Osteoblast (primary cell): Measurements from ENCODE around the gene NUDT12. TPM values are rescaled to one million over a fixed set of nuclear protein-coding genes. Genes with fewer than 3 reads are reported as not detected.

Experiments used
- DNase-seq: peaks from one replicate; pipeline ENCODE4 v3.0.0; 2011; ENCODE audit warnings: low spot score, mixed read lengths; ENCODE audit not compliant: insufficient read length; ENCODE audit errors: missing footprints
- H2AFZ ChIP-seq: 2 replicates; pipeline ENCODE4 v1.6.0; 2011; ENCODE audit warnings: mild to moderate bottlenecking, low read length
- H3K27ac ChIP-seq: 2 replicates; pipeline ENCODE4 v1.5.1; 2011; ENCODE audit warnings: mild to moderate bottlenecking, low read depth, low read length, moderate library complexity
- H3K27me3 ChIP-seq: 2 replicates; pipeline ENCODE4 v1.6.0; 2012; ENCODE audit warnings: mild to moderate bottlenecking, control low read depth, inconsistent platforms, low read length, moderate library complexity; ENCODE audit not compliant: insufficient read depth
- H3K36me3 ChIP-seq: 2 replicates; pipeline ENCODE4 v1.5.1; 2011; ENCODE audit warnings: mild to moderate bottlenecking, low read length, control low read depth, moderate library complexity; ENCODE audit not compliant: insufficient read depth
- H3K4me1 ChIP-seq: 2 replicates; pipeline ENCODE4 v1.5.1; 2011; ENCODE audit warnings: mild to moderate bottlenecking, low read length, control low read depth, moderate library complexity; ENCODE audit not compliant: insufficient read depth
- H3K4me2 ChIP-seq: 2 replicates; pipeline ENCODE4 v1.6.0; 2011; ENCODE audit warnings: mild to moderate bottlenecking, low read length; ENCODE audit not compliant: insufficient read depth
- H3K4me3 ChIP-seq: fragments of 200-600 bp; sonication (generic); 3 replicates; pipeline ENCODE4 v1.5.1; 2012; ENCODE audit warnings: mild to moderate bottlenecking, low read length, inconsistent platforms; ENCODE audit not compliant: insufficient read depth
- H3K79me2 ChIP-seq: 2 replicates; pipeline ENCODE4 v1.6.0; 2012; ENCODE audit warnings: mild to moderate bottlenecking, low read length, control low read depth, inconsistent platforms; ENCODE audit not compliant: insufficient read depth
- H3K9me3 ChIP-seq: 2 replicates; pipeline ENCODE4 v1.5.1; 2011; ENCODE audit warnings: low read depth, low read length, control low read depth
- H4K20me1 ChIP-seq: 2 replicates; pipeline ENCODE4 v1.6.0; 2012; ENCODE audit warnings: mild to moderate bottlenecking, low read length, control low read depth; ENCODE audit not compliant: insufficient read depth
- total RNA-seq: library from RNA; depleted of rRNA; stranded (reverse); fragments of >200 nt; gene quantifications from 2 replicates; pipeline ENCODE4 v1.2.3, GENCODE V29; 2012
- TF ChIP-seq, protein P1 (sequence below): IDR thresholded peaks from 2 replicates; pipeline ENCODE4 v1.5.1; 2011; ENCODE audit warnings: mild to moderate bottlenecking, low read depth, low read length, moderate library complexity; ENCODE audit errors: extremely low read depth

The NUDT12 gene
- total RNA-seq, 1 donor = 16.3 TPM

DNA sequence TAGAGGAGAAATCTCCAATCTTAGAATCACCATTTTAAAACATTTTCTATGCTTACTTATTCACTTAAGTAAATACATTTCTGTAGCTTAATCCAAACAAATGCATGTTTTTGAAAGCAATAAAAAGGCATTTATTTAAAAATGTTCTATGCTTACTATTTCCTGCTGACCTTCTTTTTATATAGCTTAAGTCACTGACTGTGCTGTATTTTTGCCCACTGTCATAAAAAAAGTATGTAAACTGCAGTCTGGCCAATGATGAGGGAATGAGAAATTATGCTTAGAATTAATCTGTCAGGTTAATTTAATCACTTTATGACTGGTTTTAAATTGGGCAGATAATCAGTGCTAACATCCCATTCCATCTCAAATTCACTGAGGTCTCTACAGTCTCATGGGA is 20.1 kb downstream of the NUDT12 start:
- H3K4me3 ChIP-seq = no peak overlapping the region
- no peak overlapping the region for H3K4me2 ChIP-seq
- no peak overlapping the region for H3K27ac ChIP-seq
- no peaks in the 10 kb centered on the region for H3K4me1 ChIP-seq
- H4K20me1 ChIP-seq = no peaks in the 10 kb centered on the region
- TF ChIP-seq, protein P1, sequence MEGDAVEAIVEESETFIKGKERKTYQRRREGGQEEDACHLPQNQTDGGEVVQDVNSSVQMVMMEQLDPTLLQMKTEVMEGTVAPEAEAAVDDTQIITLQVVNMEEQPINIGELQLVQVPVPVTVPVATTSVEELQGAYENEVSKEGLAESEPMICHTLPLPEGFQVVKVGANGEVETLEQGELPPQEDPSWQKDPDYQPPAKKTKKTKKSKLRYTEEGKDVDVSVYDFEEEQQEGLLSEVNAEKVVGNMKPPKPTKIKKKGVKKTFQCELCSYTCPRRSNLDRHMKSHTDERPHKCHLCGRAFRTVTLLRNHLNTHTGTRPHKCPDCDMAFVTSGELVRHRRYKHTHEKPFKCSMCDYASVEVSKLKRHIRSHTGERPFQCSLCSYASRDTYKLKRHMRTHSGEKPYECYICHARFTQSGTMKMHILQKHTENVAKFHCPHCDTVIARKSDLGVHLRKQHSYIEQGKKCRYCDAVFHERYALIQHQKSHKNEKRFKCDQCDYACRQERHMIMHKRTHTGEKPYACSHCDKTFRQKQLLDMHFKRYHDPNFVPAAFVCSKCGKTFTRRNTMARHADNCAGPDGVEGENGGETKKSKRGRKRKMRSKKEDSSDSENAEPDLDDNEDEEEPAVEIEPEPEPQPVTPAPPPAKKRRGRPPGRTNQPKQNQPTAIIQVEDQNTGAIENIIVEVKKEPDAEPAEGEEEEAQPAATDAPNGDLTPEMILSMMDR = no peak
- no peaks in the 10 kb centered on the region for H3K79me2 ChIP-seq
- DNase-seq = no peak
- no peak overlapping the region for H2AFZ ChIP-seq
- H3K9me3 ChIP-seq = no peaks in the 10 kb centered on the region
- no peaks in the 10 kb centered on the region for H3K27me3 ChIP-seq
- H3K36me3 ChIP-seq = no peaks in the 10 kb centered on the region

DNA sequence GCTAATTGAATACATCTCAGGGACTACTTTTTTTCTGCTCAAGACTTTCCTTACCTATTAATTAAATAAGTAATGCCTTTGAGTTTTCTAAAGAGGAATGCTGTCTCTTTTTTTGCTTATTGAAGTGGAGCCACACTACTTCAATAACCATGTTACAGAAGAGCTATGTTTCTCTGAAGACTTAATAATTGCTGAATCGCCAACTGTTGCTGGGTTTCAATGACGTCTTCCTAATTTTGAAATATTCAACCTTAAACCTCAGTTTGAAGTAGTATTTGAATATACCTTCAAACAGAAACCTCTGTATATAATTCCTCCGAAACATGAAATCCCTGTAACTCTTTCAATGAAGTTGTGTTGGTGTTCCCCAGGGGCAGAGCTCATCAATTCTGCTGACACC is 21.0 kb downstream of the NUDT12 start:
- H4K20me1 ChIP-seq = no peaks in the 10 kb centered on the region
- TF ChIP-seq, protein P1 = no peak
- no peak overlapping the region for H3K27ac ChIP-seq

DNA sequence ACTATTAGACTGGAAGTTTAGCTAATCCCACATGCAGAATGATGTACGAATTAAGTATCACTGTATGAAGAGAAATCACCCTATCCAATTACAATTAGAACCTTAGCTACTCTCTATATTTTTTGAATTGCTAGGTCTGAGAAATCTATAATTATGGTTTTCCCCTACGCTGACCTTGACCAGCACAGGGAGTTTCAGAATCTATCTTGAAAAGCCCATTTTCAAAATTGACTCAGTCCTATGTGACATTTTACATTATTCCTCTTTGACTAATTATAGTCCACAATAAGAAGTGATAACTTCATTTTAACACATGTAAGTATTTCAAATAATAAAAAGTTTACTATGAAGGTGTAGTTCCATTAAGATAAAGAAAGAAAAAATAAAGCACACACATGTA is 21.5 kb downstream of the NUDT12 start:
- DNase-seq = no peak
- H3K27ac ChIP-seq = no peak overlapping the region
- no peak overlapping the region for H3K4me2 ChIP-seq
- no peaks in the 10 kb centered on the region for H3K36me3 ChIP-seq
- H4K20me1 ChIP-seq = no peaks in the 10 kb centered on the region
- no peaks in the 10 kb centered on the region for H3K4me1 ChIP-seq
- no peak overlapping the region for H2AFZ ChIP-seq
- no peaks in the 10 kb centered on the region for H3K79me2 ChIP-seq
- TF ChIP-seq, protein P1 = no peak
- no peaks in the 10 kb centered on the region for H3K27me3 ChIP-seq
- no peak overlapping the region for H3K4me3 ChIP-seq
- H3K9me3 ChIP-seq = no peaks in the 10 kb centered on the region

More for the DNA sequence above, 21.0 kb downstream of the NUDT12 start:
- DNase-seq = no peak
- Histone ChIP-seq H3K4me2 (no peak overlapping the region), H3K4me3 (no peak overlapping the region), H2AFZ (no peak overlapping the region), H3K36me3 (no peaks in the 10 kb centered on the region), H3K27me3 (no peaks in the 10 kb centered on the region), H3K79me2 (no peaks in the 10 kb centered on the region), H3K4me1 (no peaks in the 10 kb centered on the region), H3K9me3 (no peaks in the 10 kb centered on the region)

DNA sequence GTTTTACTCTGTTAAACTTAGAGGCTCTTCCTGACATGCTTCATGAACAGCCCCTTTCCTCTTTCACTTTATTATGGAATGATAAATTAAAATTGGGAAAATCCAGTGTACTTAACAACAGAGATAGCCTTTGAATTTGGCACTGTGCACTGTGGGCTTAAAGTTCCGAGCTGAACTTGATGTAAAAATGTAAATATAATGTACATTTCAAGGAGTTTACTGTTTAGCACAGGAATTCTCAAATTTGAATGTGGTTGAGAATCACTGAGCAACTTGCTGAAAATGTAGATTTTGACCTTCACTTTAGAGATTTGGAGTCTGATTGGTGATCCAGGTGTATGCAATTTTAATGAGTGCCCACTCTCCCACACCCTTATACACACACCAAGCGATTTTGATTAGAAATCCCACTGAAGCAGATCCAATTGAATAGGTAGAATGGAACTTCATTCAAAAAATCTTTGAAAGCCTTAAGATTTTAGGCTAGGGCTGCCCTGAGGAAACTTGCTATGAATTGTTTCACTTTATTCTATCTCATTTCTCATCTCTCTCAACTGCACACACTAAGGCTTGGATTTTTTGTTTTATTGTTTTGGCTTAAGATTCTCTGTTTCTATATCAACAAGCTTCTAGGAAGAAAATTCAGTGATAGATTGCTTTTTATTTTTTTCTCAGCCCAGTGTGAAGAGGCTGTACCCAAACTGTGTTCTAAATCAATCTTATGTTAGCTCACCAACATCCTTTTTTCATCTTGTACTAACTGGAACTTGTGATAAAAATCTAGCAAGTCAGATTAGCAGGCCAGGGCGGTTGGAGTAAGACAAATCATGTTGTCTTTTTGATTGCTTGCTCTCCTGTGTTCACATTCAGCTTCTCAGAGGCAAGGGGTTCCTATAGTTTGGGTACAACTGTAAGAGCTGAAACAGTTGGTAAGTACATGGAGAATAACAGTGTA is 22.9 kb downstream of the NUDT12 start:
- no peaks in the 10 kb centered on the region for H4K20me1 ChIP-seq
- TF ChIP-seq, protein P1 = no peak
- no peaks in the 10 kb centered on the region for H3K9me3 ChIP-seq
- no peak overlapping the region for H3K4me2 ChIP-seq
- no peaks in the 10 kb centered on the region for H3K36me3 ChIP-seq
- H3K27ac ChIP-seq = no peak overlapping the region
- DNase-seq = no peak
- H3K4me3 ChIP-seq = no peak overlapping the region
- no peaks in the 10 kb centered on the region for H3K27me3 ChIP-seq
- H3K79me2 ChIP-seq = no peaks in the 10 kb centered on the region
- H3K4me1 ChIP-seq = no peaks in the 10 kb centered on the region
- H2AFZ ChIP-seq = no peak overlapping the region
